Panc1 (cell line): ENCODE data around the gene MRGPRF. TPM values are rescaled to one million over a fixed set of nuclear protein-coding genes. Genes with fewer than 3 reads are reported as not detected.

Experiments
- ATAC-seq: fragments of 200-7000 bp; cut with Tn5 transposase; 2 replicates; pipeline ENCODE4 v1.9.1; 2020; ENCODE audit warnings: mild to moderate bottlenecking, moderate library complexity
- BruUV-seq: library from RNA; stranded (reverse); fragments of 400-500 nt; replicated peaks from 2 replicates; lab custom pipeline; 2021; lab: Mats Ljungman, UMichigan
- CTCF ChIA-PET: fragments of 300-600 bp; sonication (Branson Sonifier 250); formaldehyde crosslinking; loops from one replicate; lab custom pipeline; 2022; ENCODE audit warnings: antibody characterized with exemption; lab: Charles Lee
- POLR2A ChIA-PET: fragments of 300-600 bp; sonication (Branson Sonifier 250); formaldehyde crosslinking; loops from one replicate; lab custom pipeline; 2022; ENCODE audit warnings: antibody characterized with exemption; lab: Charles Lee
- DNase-seq: peaks from one replicate; pipeline ENCODE4 v3.0.0-alpha.2; 2010; ENCODE audit warnings: low read depth, low spot score
- H3K27ac ChIP-seq: 2 replicates; pipeline ENCODE4 v1.5.1; 2011; ENCODE audit warnings: mild to moderate bottlenecking, low read length, inconsistent platforms
- H3K27me3 ChIP-seq: fragments of 200-500 bp; sonication (Bioruptor generic); 2 replicates; pipeline ENCODE4 v1.6.0; 2014; ENCODE audit warnings: low read length, inconsistent platforms; ENCODE audit not compliant: control insufficient read depth, insufficient read depth
- H3K36me3 ChIP-seq: fragments of 200-500 bp; sonication (Bioruptor generic); 2 replicates; pipeline ENCODE4 v1.5.1; 2014; ENCODE audit warnings: inconsistent platforms, mild to moderate bottlenecking, low read length, moderate library complexity; ENCODE audit not compliant: control insufficient read depth, insufficient read depth
- H3K4me1 ChIP-seq: 2 replicates; pipeline ENCODE4 v1.5.1; 2011; ENCODE audit warnings: inconsistent platforms, mild to moderate bottlenecking, low read length, moderate library complexity; ENCODE audit not compliant: control insufficient read depth, insufficient read depth
- H3K4me3 ChIP-seq, 2 experiments: 2 replicates each; pipeline ENCODE4 v1.5.1; 2011 to 2012; ENCODE audit warnings: low read depth in 2 of 2, low read length in 2 of 2, mild to moderate bottlenecking in 2 of 2, inconsistent platforms in 1 of 2, moderate library complexity in 1 of 2
- H3K9me3 ChIP-seq: fragments of 200-500 bp; sonication (Bioruptor generic); 2 replicates; pipeline ENCODE4 v1.5.1; 2014; ENCODE audit warnings: low read depth, mild to moderate bottlenecking, inconsistent platforms, low read length, moderate library complexity; ENCODE audit not compliant: control insufficient read depth, insufficient read depth
- CTCF ChIP-seq: fragments of 450-650 bp; IDR thresholded peaks from 2 replicates; pipeline ENCODE4 v1.5.1; 2017; ENCODE audit warnings: mild to moderate bottlenecking
- POLR2AphosphoS5 ChIP-seq: IDR thresholded peaks from 2 replicates; pipeline ENCODE4 v1.6.1; 2012; ENCODE audit warnings: mild to moderate bottlenecking, low read depth, low read length, moderate library complexity
- SIN3A ChIP-seq: IDR thresholded peaks from 2 replicates; pipeline ENCODE4 v1.6.1; 2012; ENCODE audit warnings: low read depth, mild to moderate bottlenecking, low read length, moderate library complexity, borderline replicate concordance; ENCODE audit not compliant: insufficient read depth
- TCF7L2 ChIP-seq: IDR thresholded peaks from 2 replicates; pipeline ENCODE4 v1.6.1; 2011; ENCODE audit warnings: mild to moderate bottlenecking, low read depth, low read length, inconsistent platforms
- in situ Hi-C: cut with HindIII; loops from 2 replicates; pipeline ENCODE4 v1.10.0; 2016; ENCODE audit warnings: low sequenced_read_pairs, low pct_unique_long_range_greater_than_20kb
- intact Hi-C: fragments of 100-400 bp; cut with micrococcal nuclease; formaldehyde crosslinking; loops from one replicate; pipeline ENCODE4 v1.10.0; 2022; ENCODE audit not compliant: unreplicated experiment
- total RNA-seq: library from RNA; stranded (reverse); gene quantifications from one replicate; pipeline ENCODE4 v1.2.1, GENCODE V29; 2021; ENCODE audit not compliant: unreplicated experiment
- TF ChIP-seq, protein P1 (sequence below), 2 experiments: IDR thresholded peaks; 2 replicates each; pipeline ENCODE4 v1.6.1; 2011 to 2012; ENCODE audit warnings: low read depth in 2 of 2, control low read depth in 1 of 2, low read length in 1 of 2, mild to moderate bottlenecking in 1 of 2, moderate library complexity in 1 of 2; ENCODE audit not compliant: insufficient read depth in 1 of 2

MRGPRF gene
- total RNA-seq, 1 experiment from 2014 or later: 0.36 TPM

DNA sequence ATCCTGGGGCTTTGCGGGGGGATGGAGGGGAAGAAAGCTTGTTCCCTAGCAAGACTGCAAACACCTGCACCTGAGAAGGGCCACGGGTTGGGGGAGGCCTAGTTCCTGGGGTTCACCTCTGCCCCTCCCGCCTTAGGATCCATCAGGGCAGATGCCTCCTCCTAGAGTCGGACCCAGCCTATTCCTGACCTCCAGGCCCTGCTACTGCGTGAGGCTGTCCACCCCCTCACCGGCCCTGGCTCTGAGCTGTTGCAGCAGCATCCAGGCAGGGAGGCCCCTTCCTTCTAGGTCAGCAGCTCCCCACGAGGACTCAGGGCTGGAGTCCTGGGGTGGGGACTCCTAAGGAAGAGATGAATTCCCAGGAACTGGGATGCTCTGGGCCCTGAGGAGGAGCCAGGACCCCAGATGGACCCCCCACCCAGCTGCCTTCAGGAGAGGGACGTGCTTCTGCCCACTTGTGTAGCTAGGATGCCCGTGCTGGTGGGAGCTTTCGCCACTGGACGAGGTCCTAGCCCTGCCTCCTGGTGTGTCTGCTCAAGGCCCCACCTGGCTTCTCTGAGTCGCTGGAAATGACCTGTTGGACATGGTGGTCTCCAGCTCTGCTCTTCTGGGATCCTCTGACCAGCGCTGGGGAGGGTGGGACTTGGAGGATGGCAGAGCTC is 10.3 kb downstream of the MRGPRF start:
- Histone ChIP-seq H3K27ac (no peak overlapping the region), H3K27me3 (no peaks in the 10 kb centered on the region), H3K4me1 (peaks cover 10% of the 10 kb centered on the region), H3K36me3 (no peaks in the 10 kb centered on the region), H3K9me3 (no peaks in the 10 kb centered on the region), H3K4me3 (no peak overlapping the region)
- in situ Hi-C loops: no loop called here
- intact Hi-C loops: no loop called here
- DNase-seq: no peak
- CTCF ChIA-PET: no interaction called here
- POLR2A ChIA-PET: interaction anchor here (0.6 to 1.0 kb wide), 2 partner anchors 19 to 32 kb away, joined by 3 to 10 read pairs; no protein-coding TSS in a partner anchor
- no TSS peak for BruUV-seq
- ATAC-seq: no peak
- TF ChIP-seq SIN3A: no peak
- TF ChIP-seq POLR2AphosphoS5: no peak
- no peak for TF ChIP-seq TCF7L2
- TF ChIP-seq, protein P1, sequence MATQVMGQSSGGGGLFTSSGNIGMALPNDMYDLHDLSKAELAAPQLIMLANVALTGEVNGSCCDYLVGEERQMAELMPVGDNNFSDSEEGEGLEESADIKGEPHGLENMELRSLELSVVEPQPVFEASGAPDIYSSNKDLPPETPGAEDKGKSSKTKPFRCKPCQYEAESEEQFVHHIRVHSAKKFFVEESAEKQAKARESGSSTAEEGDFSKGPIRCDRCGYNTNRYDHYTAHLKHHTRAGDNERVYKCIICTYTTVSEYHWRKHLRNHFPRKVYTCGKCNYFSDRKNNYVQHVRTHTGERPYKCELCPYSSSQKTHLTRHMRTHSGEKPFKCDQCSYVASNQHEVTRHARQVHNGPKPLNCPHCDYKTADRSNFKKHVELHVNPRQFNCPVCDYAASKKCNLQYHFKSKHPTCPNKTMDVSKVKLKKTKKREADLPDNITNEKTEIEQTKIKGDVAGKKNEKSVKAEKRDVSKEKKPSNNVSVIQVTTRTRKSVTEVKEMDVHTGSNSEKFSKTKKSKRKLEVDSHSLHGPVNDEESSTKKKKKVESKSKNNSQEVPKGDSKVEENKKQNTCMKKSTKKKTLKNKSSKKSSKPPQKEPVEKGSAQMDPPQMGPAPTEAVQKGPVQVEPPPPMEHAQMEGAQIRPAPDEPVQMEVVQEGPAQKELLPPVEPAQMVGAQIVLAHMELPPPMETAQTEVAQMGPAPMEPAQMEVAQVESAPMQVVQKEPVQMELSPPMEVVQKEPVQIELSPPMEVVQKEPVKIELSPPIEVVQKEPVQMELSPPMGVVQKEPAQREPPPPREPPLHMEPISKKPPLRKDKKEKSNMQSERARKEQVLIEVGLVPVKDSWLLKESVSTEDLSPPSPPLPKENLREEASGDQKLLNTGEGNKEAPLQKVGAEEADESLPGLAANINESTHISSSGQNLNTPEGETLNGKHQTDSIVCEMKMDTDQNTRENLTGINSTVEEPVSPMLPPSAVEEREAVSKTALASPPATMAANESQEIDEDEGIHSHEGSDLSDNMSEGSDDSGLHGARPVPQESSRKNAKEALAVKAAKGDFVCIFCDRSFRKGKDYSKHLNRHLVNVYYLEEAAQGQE (IDR thresholded peaks at IDR 0.05; ENCODE audit: insufficient read depth in 1 of 2, low read depth in 2 of 2, low read length in 1 of 2): no peak
- TF ChIP-seq CTCF: no peak

GRCh38 chr11:69002110-69002569 is 10.9 kb downstream of the MRGPRF start:
- Histone ChIP-seq H3K9me3 (no peaks in the 10 kb centered on the region), H3K36me3 (no peaks in the 10 kb centered on the region), H3K4me1 (peaks cover 7% of the 10 kb centered on the region), H3K27me3 (no peaks in the 10 kb centered on the region), H3K4me3 (no peak overlapping the region), H3K27ac (no peak overlapping the region)
- DNase-seq (no peak), ATAC-seq (no peak)
- in situ Hi-C loops (no loop called here), intact Hi-C loops (no loop called here)
- POLR2A ChIA-PET: interaction anchor here (1.0 kb wide), 1 partner anchor 20 kb away, joined by 10 read pairs; no protein-coding TSS in a partner anchor
- CTCF ChIA-PET: no interaction called here
- TF ChIP-seq CTCF (no peak), SIN3A (no peak), TCF7L2 (no peak), POLR2AphosphoS5 (no peak)
- TF ChIP-seq, protein P1 (IDR thresholded peaks at IDR 0.05; ENCODE audit: insufficient read depth in 1 of 2, low read depth in 2 of 2, low read length in 1 of 2): no peak
- BruUV-seq: no TSS peak
